GM19328 (cell line): ENCODE data around the gene NAV3.
"Not testable (repeated sequence)": the region's sequence is repeated elsewhere in the genome, so short reads cannot be mapped to it uniquely, and the experiment has no call there.

Experiments used
- ATAC-seq: cut with Tn5 transposase; IDR thresholded peaks from one replicate; pipeline ENCODE4 v1.9.1; 2021; ENCODE audit warnings: mild to moderate bottlenecking, moderate library complexity; ENCODE audit not compliant: unreplicated experiment

The NAV3 gene

GRCh38 chr12:78236264-78236663 lies 405.6 kb downstream of the NAV3 start:
- no peak for ATAC-seq

- ATAC-seq: no peak
These were observed 408.9 kb downstream of the NAV3 start for GRCh38 chr12:78239544-78239943.

- ATAC-seq: no peak
These were observed 410.1 kb downstream of the NAV3 start for GRCh38 chr12:78240827-78241226.

GRCh38 chr12:78241446-78241845 lies 410.8 kb downstream of the NAV3 start:
- ATAC-seq: no peak

GRCh38 chr12:78244916-78245507 lies 414.3 kb downstream of the NAV3 start:
- ATAC-seq: no peak

DNA sequence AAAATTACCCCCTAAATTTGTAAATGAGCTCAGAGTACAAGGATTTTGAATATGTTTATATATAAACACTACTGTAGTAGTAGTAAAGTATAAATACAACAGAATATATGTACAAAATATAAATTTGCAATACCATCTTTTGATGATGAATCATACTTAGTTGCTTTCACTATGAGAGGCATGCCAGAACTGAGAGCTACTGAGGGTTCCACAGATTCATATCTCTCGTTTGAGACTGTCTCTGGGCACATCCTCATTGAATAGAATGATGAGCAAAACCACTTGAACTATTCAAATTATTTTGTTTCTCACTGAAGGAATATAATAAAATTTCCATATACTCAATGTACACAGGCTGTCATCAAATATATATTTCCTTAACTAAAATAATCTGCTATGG lies 417.6 kb downstream of the NAV3 start:
- no peak for ATAC-seq

DNA sequence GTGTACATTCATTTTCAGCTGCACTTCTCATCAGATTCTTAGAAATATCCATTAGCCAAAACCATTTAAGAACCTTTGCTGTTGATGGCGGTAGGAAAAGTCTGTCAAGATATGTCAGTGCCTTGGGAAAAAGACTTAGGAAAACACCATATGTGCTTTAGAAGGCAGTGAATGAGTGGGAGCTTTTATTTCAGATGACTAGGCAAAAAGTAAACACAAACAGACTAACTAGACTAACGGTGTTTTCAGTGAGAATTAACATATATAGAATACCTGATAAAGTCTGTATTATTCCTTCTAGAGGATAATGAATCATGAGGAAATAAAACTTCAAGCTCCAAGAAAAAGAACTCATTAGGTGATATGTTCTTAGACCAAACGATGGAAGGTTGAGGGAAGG lies 418.9 kb downstream of the NAV3 start:
- ATAC-seq: no peak

DNA sequence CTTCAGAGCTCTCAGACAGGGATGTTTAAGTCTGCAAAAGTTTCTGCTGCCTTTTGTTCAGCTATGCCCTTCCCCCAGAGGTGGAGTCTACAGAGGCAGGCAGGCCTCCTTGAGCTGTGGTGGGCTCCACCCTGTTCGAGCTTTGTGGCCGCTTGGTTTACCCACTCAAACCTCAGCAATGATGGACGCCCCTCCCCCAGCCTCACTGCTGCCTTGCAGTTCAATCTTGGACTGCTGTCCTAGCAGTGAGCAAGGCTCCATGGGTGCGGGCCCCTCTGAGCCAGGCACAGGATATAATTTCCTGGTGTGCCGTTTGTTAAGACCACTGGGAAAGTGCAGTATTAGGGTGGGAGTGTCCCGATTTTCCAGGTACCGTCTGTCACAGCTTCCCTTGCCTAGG lies 427.0 kb downstream of the NAV3 start:
- not testable (repeated sequence) for ATAC-seq

DNA sequence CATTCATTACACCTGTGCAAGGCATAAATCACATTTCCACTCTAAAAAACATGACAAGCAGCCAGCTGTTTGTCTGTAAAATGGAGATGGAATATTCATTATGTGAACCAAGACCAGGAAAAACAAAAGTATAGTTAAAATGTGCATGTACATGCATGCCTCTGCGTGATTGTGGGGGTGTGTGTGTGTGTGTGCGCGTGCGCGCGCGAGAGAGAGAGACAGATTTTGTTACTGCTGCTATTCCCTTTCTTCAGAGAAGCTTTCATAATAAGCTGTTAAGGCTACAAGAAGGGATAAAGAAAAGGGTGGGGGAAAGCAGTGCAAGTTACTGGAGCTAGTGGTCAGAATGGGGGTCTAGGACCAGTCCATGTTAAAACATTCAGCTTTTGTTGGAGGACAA lies 430.3 kb downstream of the NAV3 start:
- ATAC-seq: no peak

- no peak for ATAC-seq
These were observed 431.2 kb downstream of the NAV3 start for GRCh38 chr12:78261901-78262300.
